ENCODE results near the gene OR6C76.

The OR6C76 gene

DNA sequence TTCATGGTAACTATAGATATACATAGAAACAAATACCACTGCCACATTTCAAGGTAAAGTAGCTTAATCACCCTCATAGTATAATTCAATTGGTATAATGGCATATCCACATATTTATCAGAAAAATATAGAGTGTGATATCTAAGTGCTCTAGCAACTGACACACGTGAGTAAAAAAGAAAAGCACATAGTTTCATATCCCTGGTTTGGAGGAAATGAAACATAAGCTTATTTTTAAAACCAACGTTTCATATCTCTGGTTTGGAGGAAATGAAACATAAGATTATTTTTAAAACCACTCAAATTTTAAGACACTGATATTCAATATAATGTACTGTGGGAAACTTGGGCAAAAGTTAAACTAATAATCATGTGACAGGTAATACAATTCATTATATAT lies 41.8 kb downstream of the OR6C76 start:
- Histone ChIP-seq H4K20me1 (ENCODE audit: insufficient read depth, low read length) (no peaks in the 10 kb centered on the region), H3K4me3 (ENCODE audit: low read length) (no peak overlapping the region), H3K27me3 (ENCODE audit: low read depth, low read length) (peaks cover 27% of the 10 kb centered on the region), H3K4me2 (ENCODE audit: low read length) (peak overlapping the region; percentile 24), H3K27ac (ENCODE audit: low read length) (no peak overlapping the region), H3K79me2 (ENCODE audit: low read length) (no peaks in the 10 kb centered on the region), H3K9ac (ENCODE audit: low read length) (no peak overlapping the region), H2AFZ (ENCODE audit: low read depth, low read length) (no peak overlapping the region), H3K9me3 (ENCODE audit: insufficient read depth, low read length) (peaks cover 7% of the 10 kb centered on the region; the same call in 1 of the 2 replicates), H3K4me1 (ENCODE audit: low read length) (peaks cover 20% of the 10 kb centered on the region), H3K36me3 (replicated peaks; ENCODE audit: low read depth, low read length) (peaks cover 5% of the 10 kb centered on the region)
- no peak for TF ChIP-seq EZH2phosphoT487 (IDR thresholded peaks at IDR 0.05; ENCODE audit: low read depth)
- TF ChIP-seq, protein P1, sequence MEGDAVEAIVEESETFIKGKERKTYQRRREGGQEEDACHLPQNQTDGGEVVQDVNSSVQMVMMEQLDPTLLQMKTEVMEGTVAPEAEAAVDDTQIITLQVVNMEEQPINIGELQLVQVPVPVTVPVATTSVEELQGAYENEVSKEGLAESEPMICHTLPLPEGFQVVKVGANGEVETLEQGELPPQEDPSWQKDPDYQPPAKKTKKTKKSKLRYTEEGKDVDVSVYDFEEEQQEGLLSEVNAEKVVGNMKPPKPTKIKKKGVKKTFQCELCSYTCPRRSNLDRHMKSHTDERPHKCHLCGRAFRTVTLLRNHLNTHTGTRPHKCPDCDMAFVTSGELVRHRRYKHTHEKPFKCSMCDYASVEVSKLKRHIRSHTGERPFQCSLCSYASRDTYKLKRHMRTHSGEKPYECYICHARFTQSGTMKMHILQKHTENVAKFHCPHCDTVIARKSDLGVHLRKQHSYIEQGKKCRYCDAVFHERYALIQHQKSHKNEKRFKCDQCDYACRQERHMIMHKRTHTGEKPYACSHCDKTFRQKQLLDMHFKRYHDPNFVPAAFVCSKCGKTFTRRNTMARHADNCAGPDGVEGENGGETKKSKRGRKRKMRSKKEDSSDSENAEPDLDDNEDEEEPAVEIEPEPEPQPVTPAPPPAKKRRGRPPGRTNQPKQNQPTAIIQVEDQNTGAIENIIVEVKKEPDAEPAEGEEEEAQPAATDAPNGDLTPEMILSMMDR (IDR thresholded peaks at IDR 0.05; ENCODE audit: low read depth, low read length): no peak

DNA sequence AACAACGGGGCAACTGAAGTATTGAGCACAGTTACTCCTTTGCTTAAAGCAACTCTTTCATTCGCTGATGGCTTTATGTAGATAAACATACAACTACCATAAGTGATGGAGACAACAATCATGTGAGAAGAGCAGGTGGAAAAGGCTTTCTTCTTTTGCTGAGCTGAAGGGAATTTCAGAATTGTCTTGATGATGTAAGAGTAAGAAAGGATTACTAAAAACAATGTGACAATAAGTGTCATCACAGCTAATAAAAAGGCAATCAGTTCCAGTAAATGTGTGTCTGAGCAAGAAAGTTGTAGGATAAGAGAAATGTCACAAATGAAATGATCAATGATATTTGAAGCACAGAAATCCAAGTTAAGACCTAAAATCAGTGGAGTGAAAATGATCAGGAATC lies 43.2 kb downstream of the OR6C76 start:
- no peak overlapping the region for H3K4me3 ChIP-seq (ENCODE audit: low read length)
- H3K36me3 ChIP-seq (replicated peaks; ENCODE audit: low read depth, low read length): peaks cover 5% of the 10 kb centered on the region
- no peak overlapping the region for H3K27ac ChIP-seq (ENCODE audit: low read length)
- no peak overlapping the region for H3K4me2 ChIP-seq (ENCODE audit: low read length)
- TF ChIP-seq, protein P1 (IDR thresholded peaks at IDR 0.05; ENCODE audit: low read depth, low read length): no peak
- no peak for TF ChIP-seq EZH2phosphoT487 (IDR thresholded peaks at IDR 0.05; ENCODE audit: low read depth)
- no peaks in the 10 kb centered on the region for H4K20me1 ChIP-seq (ENCODE audit: insufficient read depth, low read length)
- peaks cover 7% of the 10 kb centered on the region; the same call in 1 of the 2 replicates for H3K9me3 ChIP-seq (ENCODE audit: insufficient read depth, low read length)
- no peak overlapping the region for H3K9ac ChIP-seq (ENCODE audit: low read length)
- peaks cover 20% of the 10 kb centered on the region for H3K4me1 ChIP-seq (ENCODE audit: low read length)
- no peaks in the 10 kb centered on the region for H3K79me2 ChIP-seq (ENCODE audit: low read length)
- no peak overlapping the region for H2AFZ ChIP-seq (ENCODE audit: low read depth, low read length)
- peaks cover 27% of the 10 kb centered on the region for H3K27me3 ChIP-seq (ENCODE audit: low read depth, low read length)

- no peak for TF ChIP-seq EZH2phosphoT487 (IDR thresholded peaks at IDR 0.05; ENCODE audit: low read depth)
- TF ChIP-seq, protein P1 (IDR thresholded peaks at IDR 0.05; ENCODE audit: low read depth, low read length): no peak
- Histone ChIP-seq H3K36me3 (replicated peaks; ENCODE audit: low read depth, low read length) (peaks cover 5% of the 10 kb centered on the region), H3K27ac (ENCODE audit: low read length) (no peak within 1 kb of the TSS), H3K9ac (ENCODE audit: low read length) (no peak within 1 kb of the TSS), H3K79me2 (ENCODE audit: low read length) (no peaks in the 10 kb centered on the region), H3K27me3 (ENCODE audit: low read depth, low read length) (peaks cover 27% of the 10 kb centered on the region), H4K20me1 (ENCODE audit: insufficient read depth, low read length) (no peaks in the 10 kb centered on the region), H3K4me3 (ENCODE audit: low read length) (no peak within 1 kb of the TSS), H3K9me3 (ENCODE audit: insufficient read depth, low read length) (peaks cover 7% of the 10 kb centered on the region; the same call in 1 of the 2 replicates), H3K4me2 (ENCODE audit: low read length) (no peak within 1 kb of the TSS), H3K4me1 (ENCODE audit: low read length) (peaks cover 20% of the 10 kb centered on the region), H2AFZ (ENCODE audit: low read depth, low read length) (no peak within 1 kb of the TSS)
Measured at GRCh38 chr12:55470088-55470829, 44.2 kb downstream of the OR6C76 start, which contains the start of gene OR6C70. Gene OR6C70 (minus strand): TSS chr12:55470138. CDS start chr12:55470138, 0 bp downstream.

DNA sequence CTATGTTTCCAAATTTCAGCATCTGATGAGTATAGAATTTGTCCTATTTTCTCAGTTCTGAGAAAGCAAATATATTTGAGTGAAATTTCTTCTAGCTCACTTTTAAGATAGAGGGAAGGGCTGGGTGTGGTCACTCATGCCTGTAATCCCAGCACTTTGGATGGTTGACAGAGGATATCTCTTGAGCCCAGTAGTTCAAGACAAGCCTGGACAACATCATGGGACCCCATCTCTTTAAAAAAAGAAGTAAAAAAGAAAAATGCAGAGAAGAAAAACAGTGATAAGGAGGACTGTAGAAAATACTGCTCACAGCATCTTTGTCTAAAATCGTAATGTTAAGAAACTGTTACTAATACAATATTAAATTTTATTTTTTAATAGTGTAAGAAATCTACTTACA lies 46.2 kb downstream of the OR6C76 start:
- Histone ChIP-seq H3K4me3 (ENCODE audit: low read length) (no peak overlapping the region), H3K27ac (ENCODE audit: low read length) (no peak overlapping the region), H3K9ac (ENCODE audit: low read length) (no peak overlapping the region), H3K36me3 (replicated peaks; ENCODE audit: low read depth, low read length) (peaks cover 5% of the 10 kb centered on the region), H3K79me2 (ENCODE audit: low read length) (no peaks in the 10 kb centered on the region), H3K9me3 (ENCODE audit: insufficient read depth, low read length) (no peaks in the 10 kb centered on the region; the same call in 1 of the 2 replicates), H3K4me1 (ENCODE audit: low read length) (peaks cover 17% of the 10 kb centered on the region), H3K27me3 (ENCODE audit: low read depth, low read length) (peaks cover 20% of the 10 kb centered on the region), H3K4me2 (ENCODE audit: low read length) (no peak overlapping the region), H4K20me1 (ENCODE audit: insufficient read depth, low read length) (no peaks in the 10 kb centered on the region), H2AFZ (ENCODE audit: low read depth, low read length) (no peak overlapping the region)
- TF ChIP-seq, protein P1 (IDR thresholded peaks at IDR 0.05; ENCODE audit: low read depth, low read length): no peak
- no peak for TF ChIP-seq EZH2phosphoT487 (IDR thresholded peaks at IDR 0.05; ENCODE audit: low read depth)
